HG03558 (cell line): ENCODE measurements around the gene TPSD1.
"Not testable (repeated sequence)": the region's sequence is repeated elsewhere in the genome, so short reads cannot be mapped to it uniquely, and the experiment has no call there.

Source experiments
- ATAC-seq: cut with Tn5 transposase; IDR thresholded peaks from one replicate; pipeline ENCODE4 v1.9.1; 2021; ENCODE audit warnings: moderate number of reproducible peaks; ENCODE audit not compliant: unreplicated experiment; ENCODE audit errors: extremely low read depth

The TPSD1 gene

GRCh38 chr16:1278477-1278876 lies 22.6 kb downstream of the TPSD1 start:
- no peak for ATAC-seq

GRCh38 chr16:1279081-1279944 lies 23.4 kb downstream of the TPSD1 start:
- ATAC-seq, result no peak

- no peak for ATAC-seq
Measured at GRCh38 chr16:1279945-1280589, 24.2 kb downstream of the TPSD1 start.

- no peak for ATAC-seq
Measured at GRCh38 chr16:1280783-1281182, 24.9 kb downstream of the TPSD1 start.

- ATAC-seq, result no peak
Measured at GRCh38 chr16:1281517-1281916, 25.6 kb downstream of the TPSD1 start.

GRCh38 chr16:1282324-1282973 lies 26.6 kb downstream of the TPSD1 start:
- ATAC-seq, result no peak

GRCh38 chr16:1283296-1283695 lies 27.4 kb downstream of the TPSD1 start:
- ATAC-seq, result no peak

GRCh38 chr16:1283996-1284616 lies 28.2 kb downstream of the TPSD1 start:
- ATAC-seq, result no peak

GRCh38 chr16:1285669-1286512 lies 30.0 kb downstream of the TPSD1 start:
- no peak for ATAC-seq

GRCh38 chr16:1286513-1287094 lies 30.7 kb downstream of the TPSD1 start:
- no peak for ATAC-seq

GRCh38 chr16:1287982-1288670 lies 32.3 kb downstream of the TPSD1 start:
- no peak for ATAC-seq

GRCh38 chr16:1288813-1289476 lies 33.1 kb downstream of the TPSD1 start:
- no peak for ATAC-seq

- no peak for ATAC-seq
Measured at GRCh38 chr16:1289477-1289866, 33.6 kb downstream of the TPSD1 start.

GRCh38 chr16:1290063-1290501 lies 34.2 kb downstream of the TPSD1 start:
- no peak for ATAC-seq

- ATAC-seq, result no peak
Measured at GRCh38 chr16:1290860-1291575, 35.1 kb downstream of the TPSD1 start.

- ATAC-seq, result no peak
Measured at GRCh38 chr16:1291576-1291974, 35.7 kb downstream of the TPSD1 start.

- ATAC-seq, result not testable (repeated sequence)
Measured at GRCh38 chr16:1292208-1292607, 36.3 kb downstream of the TPSD1 start.

GRCh38 chr16:1292808-1293207 lies 36.9 kb downstream of the TPSD1 start:
- ATAC-seq, result not testable (repeated sequence)
